Activated T-cell treated with anti-CD3 and anti-CD28 coated beads, Interleukin-2, amount 50 U/mL, for 1 hour (primary cell): Measurements from ENCODE around the gene ESRRA.
"Not testable (repeated sequence)": the region's sequence is repeated elsewhere in the genome, so short reads cannot be mapped to it uniquely, and the experiment has no call there.

Experiments used
- DNase-seq: peaks from one replicate; pipeline ENCODE4 v3.0.0-alpha.2; 2020

The ESRRA gene

GRCh38 chr11:64292460-64293254 is 12.7 kb upstream of the ESRRA start:
- no peak for DNase-seq

GRCh38 chr11:64294774-64295173 is 10.6 kb upstream of the ESRRA start:
- DNase-seq = no peak

GRCh38 chr11:64295760-64296159 is 9.6 kb upstream of the ESRRA start:
- DNase-seq = no peak

GRCh38 chr11:64296236-64296635 is 9.1 kb upstream of the ESRRA start:
- DNase-seq = no peak

GRCh38 chr11:64296830-64297698 is 8.3 kb upstream of the ESRRA start:
- DNase-seq = no peak

- DNase-seq = no peak
Measured at GRCh38 chr11:64297699-64298358, 7.5 kb upstream of the ESRRA start.

GRCh38 chr11:64298966-64299846 is 6.1 kb upstream of the ESRRA start:
- no peak for DNase-seq

- peak; percentile 44 for DNase-seq
Measured at GRCh38 chr11:64299847-64300648, 5.3 kb upstream of the ESRRA start, which contains the start of gene CATSPERZ. Gene CATSPERZ (plus strand): TSS chr11:64300358. CDS start chr11:64300411, 53 bp downstream.

GRCh38 chr11:64303109-64304031 is 2.0 kb upstream of the ESRRA start:
- DNase-seq = no peak

GRCh38 chr11:64304032-64304315 is 1.4 kb upstream of the ESRRA start:
- no peak for DNase-seq

- peak; percentile 93 for DNase-seq
Measured at GRCh38 chr11:64304316-64305072, 830 bp upstream of the ESRRA start.

GRCh38 chr11:64305691-64306562 is 603 bp downstream of the ESRRA start:
- DNase-seq = peak; percentile 72

GRCh38 chr11:64306563-64306875 is 1.2 kb downstream of the ESRRA start:
- DNase-seq = no peak

- no peak for DNase-seq
Measured at GRCh38 chr11:64306876-64307622, 1.7 kb downstream of the ESRRA start.

- DNase-seq = not testable (repeated sequence)
Measured at GRCh38 chr11:64307795-64308194, 2.5 kb downstream of the ESRRA start.

GRCh38 chr11:64312947-64313346 is 7.6 kb downstream of the ESRRA start:
- DNase-seq = no peak

GRCh38 chr11:64313491-64314145 is 8.3 kb downstream of the ESRRA start:
- DNase-seq = no peak
